H1 (cell line): ENCODE results near the gene CMSS1. TPM values are rescaled to one million over a fixed set of nuclear protein-coding genes. Genes with fewer than 3 reads are reported as not detected.

ENCODE experiments used
- CTCF ChIA-PET: fragments of 300-600 bp; sonication (Branson Sonifier 250); formaldehyde crosslinking; loops from one replicate; lab custom pipeline; 2021; ENCODE audit not compliant: partially characterized antibody; lab: Charles Lee
- POLR2A ChIA-PET: fragments of 300-600 bp; sonication (Branson Sonifier 250); formaldehyde crosslinking; loops from one replicate; lab custom pipeline; 2021; ENCODE audit warnings: inconsistent platforms; ENCODE audit not compliant: partially characterized antibody; lab: Charles Lee
- DNase-seq, 2 experiments: peaks; one replicate each; pipeline versions ENCODE4 v3.0.0 to v3.0.0-alpha.2; 2010 to 2022; ENCODE audit warnings: low spot score in 2 of 2, low read depth in 1 of 2, mixed read lengths in 1 of 2
- FAIRE-seq: peaks from 2 replicates; lab custom pipeline; 2011; peaks lifted over from hg19 to GRCh38; lab: Jason Lieb, UNC
- H2AFZ ChIP-seq: 2 replicates; pipeline ENCODE4 v1.8.1; 2012; ENCODE audit warnings: low read length, inconsistent platforms
- H2AK5ac ChIP-seq: 2 replicates; pipeline ENCODE4 v1.6.1; 2013; ENCODE audit warnings: low read depth, low read length
- H2BK120ac ChIP-seq: replicated peaks from 2 replicates; pipeline ENCODE3; 2013; ENCODE audit warnings: low read depth, low read length, inconsistent platforms
- H2BK12ac ChIP-seq: 2 replicates; pipeline ENCODE4 v1.6.1; 2013; ENCODE audit warnings: low read depth, low read length
- H2BK15ac ChIP-seq: 2 replicates; pipeline ENCODE4 v1.6.1; 2013; ENCODE audit warnings: low read length
- H2BK20ac ChIP-seq: 2 replicates; pipeline ENCODE4 v1.6.1; 2013; ENCODE audit warnings: low read length
- H2BK5ac ChIP-seq: 2 replicates; pipeline ENCODE4 v1.6.1; 2013; ENCODE audit warnings: low read depth, low read length
- H3K14ac ChIP-seq: 2 replicates; pipeline ENCODE4 v1.6.1; 2013; ENCODE audit warnings: inconsistent platforms; ENCODE audit not compliant: insufficient read length
- H3K18ac ChIP-seq: 2 replicates; pipeline ENCODE4 v1.6.1; 2013; ENCODE audit warnings: low read length; ENCODE audit errors: extremely low read depth
- H3K23ac ChIP-seq: 2 replicates; pipeline ENCODE4 v1.6.1; 2013; ENCODE audit warnings: inconsistent platforms; ENCODE audit not compliant: insufficient read length
- H3K23me2 ChIP-seq: 2 replicates; pipeline ENCODE4 v1.6.1; 2013; ENCODE audit warnings: low read depth, low read length
- H3K27ac ChIP-seq: 2 replicates; pipeline ENCODE4 v1.6.1; 2011; ENCODE audit warnings: low read depth, low read length, inconsistent platforms
- H3K27me3 ChIP-seq, 4 experiments: replicated peaks in 1 of 4; 1 replicate in 1 of 4; 2 replicates in 3 of 4; pipeline versions ENCODE4 v1.6.1 to v1.8.1; 2011 to 2013; ENCODE audit warnings: low read length in 3 of 4, mild to moderate bottlenecking in 3 of 4, inconsistent platforms in 2 of 4, mixed read lengths in 2 of 4, moderate library complexity in 1 of 4; ENCODE audit not compliant: control insufficient read depth in 3 of 4, insufficient read depth in 3 of 4; ENCODE audit errors: extremely low read depth in 1 of 4
- H3K36me3 ChIP-seq, 4 experiments: 2 replicates each; pipeline versions ENCODE4 v1.6.1 to v1.8.1; 2011 to 2013; ENCODE audit warnings: mild to moderate bottlenecking in 4 of 4, low read length in 3 of 4, moderate library complexity in 2 of 4, control low read depth in 1 of 4, inconsistent platforms in 1 of 4; ENCODE audit not compliant: insufficient read depth in 4 of 4, control insufficient read depth in 2 of 4
- H3K4ac ChIP-seq: replicated peaks from 2 replicates; pipeline ENCODE3; 2013; ENCODE audit warnings: low read length, low read depth, mixed read lengths, inconsistent platforms; ENCODE audit not compliant: insufficient read length
- H3K4me1 ChIP-seq, 4 experiments: replicated peaks in 1 of 4; 1 replicate in 1 of 4; 2 replicates in 3 of 4; pipeline versions ENCODE4 v1.6.1 to v1.8.1; 2011 to 2013; ENCODE audit warnings: low read length in 3 of 4, inconsistent platforms in 2 of 4, mixed read lengths in 1 of 4; ENCODE audit not compliant: insufficient read depth in 4 of 4, control insufficient read depth in 3 of 4
- H3K4me2 ChIP-seq, 2 experiments: 2 replicates each; pipeline versions ENCODE4 v1.6.1 to v1.8.1; 2011 to 2013; ENCODE audit warnings: low read depth in 2 of 2, low read length in 2 of 2, control low read depth in 1 of 2, inconsistent platforms in 1 of 2, mild to moderate bottlenecking in 1 of 2; ENCODE audit not compliant: insufficient read depth in 1 of 2
- H3K4me3 ChIP-seq, 4 experiments: fragments of 200-600, 300-600 bp in 1 of 4; sonication (generic), shearing (Covaris generic), sonication (Bioruptor Twin) in 1 of 4; 2 replicates each; pipeline versions ENCODE4 v1.5.1 to v1.8.1; 2011 to 2016; ENCODE audit warnings: low read length in 4 of 4, low read depth in 3 of 4, control low read depth in 2 of 4, inconsistent platforms in 2 of 4, mild to moderate bottlenecking in 2 of 4, mixed read lengths in 1 of 4, moderate library complexity in 1 of 4; ENCODE audit not compliant: insufficient read depth in 2 of 4; ENCODE audit errors: extremely low read depth in 1 of 4
- H3K56ac ChIP-seq: replicated peaks from 2 replicates; pipeline ENCODE3; 2013; ENCODE audit warnings: low read depth, mild to moderate bottlenecking, mixed read lengths, low read length, inconsistent platforms; ENCODE audit not compliant: insufficient read length
- H3K79me1 ChIP-seq: 2 replicates; pipeline ENCODE4 v1.6.1; 2013; ENCODE audit warnings: low read depth, low read length, control low read depth
- H3K79me2 ChIP-seq, 2 experiments: 2 replicates each; pipeline versions ENCODE4 v1.6.1 to v1.8.1; 2012 to 2013; ENCODE audit warnings: low read length in 2 of 2, mild to moderate bottlenecking in 2 of 2, inconsistent platforms in 1 of 2; ENCODE audit not compliant: insufficient read depth in 2 of 2, control insufficient read depth in 1 of 2
- H3K9ac ChIP-seq, 4 experiments: replicated peaks in 1 of 4; 1 replicate in 1 of 4; 2 replicates in 3 of 4; pipeline versions ENCODE4 v1.6.1 to v1.8.1; 2011 to 2013; ENCODE audit warnings: low read depth in 3 of 4, low read length in 3 of 4, control low read depth in 2 of 4, mild to moderate bottlenecking in 2 of 4, moderate library complexity in 2 of 4, inconsistent platforms in 1 of 4; ENCODE audit errors: extremely low read depth in 1 of 4
- H3K9me3 ChIP-seq, 2 experiments: 2 replicates each; pipeline versions ENCODE4 v1.6.1 to v1.8.1; 2012 to 2013; ENCODE audit warnings: mild to moderate bottlenecking in 2 of 2, moderate library complexity in 2 of 2, control low read depth in 1 of 2, inconsistent platforms in 1 of 2, low read depth in 1 of 2, low read length in 1 of 2, mixed read lengths in 1 of 2; ENCODE audit not compliant: insufficient read depth in 2 of 2
- H4K20me1 ChIP-seq, 2 experiments: replicated peaks in 1 of 2; 2 replicates each; pipeline versions ENCODE3 to v1.8.1; 2011 to 2013; ENCODE audit warnings: inconsistent platforms in 2 of 2, low read length in 2 of 2, mild to moderate bottlenecking in 1 of 2; ENCODE audit not compliant: insufficient read depth in 2 of 2, control insufficient read depth in 1 of 2
- H4K5ac ChIP-seq: 2 replicates; pipeline ENCODE4 v1.6.1; 2013; ENCODE audit warnings: low read length, low read depth, mixed read lengths, inconsistent platforms; ENCODE audit not compliant: insufficient read length
- H4K8ac ChIP-seq: 2 replicates; pipeline ENCODE4 v1.8.0; 2013; ENCODE audit warnings: mild to moderate bottlenecking, moderate library complexity, low read length, inconsistent platforms; ENCODE audit not compliant: insufficient read depth; ENCODE audit errors: extremely low read depth
- H4K91ac ChIP-seq: replicated peaks from 2 replicates; pipeline ENCODE3; 2013; ENCODE audit warnings: low read length, mixed read lengths, inconsistent platforms; ENCODE audit not compliant: insufficient read length
- ATF2 ChIP-seq: IDR thresholded peaks from 2 replicates; pipeline ENCODE4 v1.6.1; 2012; ENCODE audit warnings: low read length, inconsistent platforms
- CHD2 ChIP-seq: IDR thresholded peaks from 2 replicates; pipeline ENCODE4 v1.6.1; 2012; ENCODE audit warnings: low read length, improper control_type of control experiment
- EGR1 ChIP-seq: IDR thresholded peaks from 2 replicates; pipeline ENCODE4 v1.6.1; 2011; ENCODE audit warnings: low read depth, low read length, borderline replicate concordance
- NANOG ChIP-seq: IDR thresholded peaks from 2 replicates; pipeline ENCODE4 v1.6.1; 2011; ENCODE audit warnings: low read length, low read depth, mild to moderate bottlenecking, inconsistent platforms; ENCODE audit not compliant: insufficient read depth, poor library complexity, severe bottlenecking
- POLR2A ChIP-seq, 2 experiments: IDR thresholded peaks; 1 replicate in 1 of 2; 2 replicates in 1 of 2; pipeline ENCODE4 v1.6.1; 2011; ENCODE audit warnings: low read depth in 2 of 2, low read length in 2 of 2, mild to moderate bottlenecking in 2 of 2; ENCODE audit errors: control extremely low read depth in 1 of 2
- POU5F1 ChIP-seq: IDR thresholded peaks from 2 replicates; pipeline ENCODE4 v1.6.1; 2011; ENCODE audit warnings: low read depth, mild to moderate bottlenecking, low read length, moderate library complexity
- SAP30 ChIP-seq: fragments of 300-600 bp; sonication (generic); IDR thresholded peaks from 2 replicates; pipeline ENCODE4 v1.7.1; 2012; ENCODE audit warnings: low read length, moderate library complexity, mild to moderate bottlenecking, inconsistent platforms; ENCODE audit not compliant: insufficient read depth, insufficient replicate concordance
- SIRT6 ChIP-seq: IDR thresholded peaks from one replicate; pipeline ENCODE4 v1.7.1; 2012; ENCODE audit warnings: low read length, inconsistent platforms
- SP4 ChIP-seq: IDR thresholded peaks from 2 replicates; pipeline ENCODE4 v1.6.1; 2012; ENCODE audit warnings: low read length, inconsistent platforms
- SRF ChIP-seq: IDR thresholded peaks from 2 replicates; pipeline ENCODE4 v1.6.1; 2011; ENCODE audit warnings: mild to moderate bottlenecking, low read depth, low read length, moderate library complexity
- WGBS, 2 experiments: shearing (Covaris generic) in 1 of 2; methylation state at CpG; one replicate each; pipeline versions ENCODE4 v1.1.6 to v1.1.7; 2013 to 2015; ENCODE audit warnings: low lambda C conversion rate in 2 of 2, mixed read lengths in 2 of 2, inconsistent platforms in 1 of 2, low coverage in 1 of 2, missing lambda C conversion rate in 1 of 2; ENCODE audit not compliant: insufficient replicate concordance in 2 of 2, insufficient coverage in 1 of 2, insufficient read length in 1 of 2; ENCODE audit errors: extremely low coverage in 1 of 2, missing lambda C conversion rate in 1 of 2; 5-methylcytosine and 5-hydroxymethylcytosine counted together
- polyA plus RNA-seq, 7 experiments: library from polyadenylated mRNA; depleted of rRNA in 3 of 7; stranded (reverse) in 5 of 7; unstranded in 2 of 7; fragments of >200 nt in 5 of 7; fragments of 200-250 nt in 2 of 7; gene quantifications; 1 replicate in 5 of 7; 2 replicates in 1 of 7; 4 replicates in 1 of 7; pipeline versions ENCODE4 v1.2.1 to v1.2.3, GENCODE V29; 2011 to 2013; ENCODE audit warnings: missing spikeins in 2 of 7, mixed read lengths in 2 of 7
- total RNA-seq: library from RNA; stranded (reverse); fragmentation: NEBNext Ultra II Directional; extraction: Animal tissue kit (Norgen Biotek cat#: 25700); gene quantifications from 2 replicates; pipeline ENCODE4 v1.2.1, GENCODE V29; 2021

Gene CMSS1
- total and polyA plus RNA-seq, 2 of the 8 experiments (the other 6 are each of a cell fraction or from before 2014, with no cell fraction given): 15.2 to 75.1 TPM

- no peaks in the 10 kb centered on the region for H3K23me2 ChIP-seq
- no peaks in the 10 kb centered on the region for H4K20me1 ChIP-seq
- H4K91ac ChIP-seq: no peak overlapping the region
- no peaks in the 10 kb centered on the region for H3K79me1 ChIP-seq
- H3K4me2 ChIP-seq: no peak overlapping the region
- no peak overlapping the region for H2BK120ac ChIP-seq
- H2BK12ac ChIP-seq: no peak overlapping the region
- H4K8ac ChIP-seq: no peak overlapping the region
- H2BK15ac ChIP-seq: no peak overlapping the region
- no peak for TF ChIP-seq ATF2
- TF ChIP-seq EGR1: no peak
- no peak for TF ChIP-seq CHD2
- TF ChIP-seq SIRT6: no peak
- no peak for TF ChIP-seq POU5F1
- no peak for TF ChIP-seq NANOG
- no peak for TF ChIP-seq SAP30
- TF ChIP-seq POLR2A (IDR thresholded peaks at IDR 0.05; ENCODE audit: control extremely low read depth in 1 of 2, low read depth in 2 of 2, low read length in 2 of 2): no peak
- no peak for TF ChIP-seq SRF
- TF ChIP-seq SP4: no peak
- TF ChIP-seq, all 59 proteins: peak for 0
- Histone ChIP-seq H3K18ac (no peak overlapping the region), H2AFZ (no peak overlapping the region), H3K79me2 (no peaks in the 10 kb centered on the region), H3K56ac (no peak overlapping the region), H3K14ac (no peak overlapping the region), H3K4me3 (no peak overlapping the region), H3K4me1 (peaks cover 0 to 5% (median 0%) of the 10 kb centered on the region in 4 experiments; a peak in 2 of 7 replicates), H3K9ac (no peak overlapping the region), H2BK5ac (no peak overlapping the region), H4K5ac (no peak overlapping the region), H3K27me3 (no peaks in the 10 kb centered on the region), H3K4ac (no peak overlapping the region), H3K36me3 (no peaks in the 10 kb centered on the region), H2AK5ac (no peak overlapping the region), H2BK20ac (no peak overlapping the region), H3K9me3 (no peaks in the 10 kb centered on the region), H3K23ac (no peak overlapping the region), H3K27ac (no peak overlapping the region)
- 87% methylated on average over 1 of the region's 1 CpG; no CpG with 5 or more reads in 1 of the 2 experiments for WGBS, 2 experiments
- CTCF ChIA-PET: interaction anchor here (1.4 to 1.5 kb wide), 2 partner anchors 9 to 12 kb away, joined by 4 to 5 read pairs; no protein-coding TSS in a partner anchor
- POLR2A ChIA-PET: no interaction called here
- no peak for FAIRE-seq
- DNase-seq: no peak
Measured at GRCh38 chr3:100033184-100033583, 215.5 kb downstream of the CMSS1 start.
